CD8-positive, alpha-beta memory T cell (primary cell): ENCODE data around the gene WASHC2A. TPM values are rescaled to one million over a fixed set of nuclear protein-coding genes. Genes with fewer than 3 reads are reported as not detected.
"Not testable (repeated sequence)": the region's sequence is repeated elsewhere in the genome, so short reads cannot be mapped to it uniquely, and the experiment has no call there.

Experiments
- CTCF ChIA-PET: fragments of 350-600 bp; sonication (Branson Sonifier 250); formaldehyde crosslinking; loops from one replicate; lab custom pipeline; 2021; ENCODE audit warnings: antibody characterized with exemption; lab: Charles Lee
- POLR2A ChIA-PET: fragments of 350-600 bp; sonication (Branson Sonifier 250); formaldehyde crosslinking; loops from one replicate; lab custom pipeline; 2021; ENCODE audit warnings: antibody characterized with exemption; lab: Charles Lee
- DNase-seq, 5 donors: peaks; one replicate each; pipeline versions ENCODE4 v3.0.0 to v3.0.0-alpha.2; 2020 to 2022; ENCODE audit warnings: mixed read lengths in 1 of 5
- H3K27ac ChIP-seq: one replicate; pipeline ENCODE4 v1.7.0; 2013; ENCODE audit warnings: low read depth, mild to moderate bottlenecking, low read length, moderate library complexity
- H3K27me3 ChIP-seq: 2 replicates; pipeline ENCODE4 v1.7.0; 2013; ENCODE audit warnings: low read length, mild to moderate bottlenecking; ENCODE audit not compliant: insufficient read depth, poor library complexity, severe bottlenecking
- H3K36me3 ChIP-seq: 2 replicates; pipeline ENCODE4 v1.7.0; 2013; ENCODE audit warnings: mild to moderate bottlenecking, low read length, moderate library complexity; ENCODE audit not compliant: insufficient read depth
- H3K4me1 ChIP-seq: 2 replicates; pipeline ENCODE4 v1.7.0; 2013; ENCODE audit warnings: mild to moderate bottlenecking, low read length, moderate library complexity; ENCODE audit not compliant: insufficient read depth
- H3K4me3 ChIP-seq: 2 replicates; pipeline ENCODE4 v1.7.0; 2013; ENCODE audit warnings: mild to moderate bottlenecking, low read length
- H3K9me3 ChIP-seq: 2 replicates; pipeline ENCODE4 v1.7.0; 2013; ENCODE audit warnings: mild to moderate bottlenecking, low read length
- H3K27ac Mint-ChIP-seq, 8 donors: one replicate each; pipeline ENCODE4 v1.8.0; 2020 to 2021; ENCODE audit warnings: mixed read lengths in 8 of 8, mild to moderate bottlenecking in 6 of 8, inconsistent platforms in 3 of 8, moderate library complexity in 3 of 8
- H3K27me3 Mint-ChIP-seq, 2 donors: one replicate each; pipeline ENCODE4 v1.8.0; 2020 to 2021; ENCODE audit warnings: mixed read lengths in 2 of 2, mild to moderate bottlenecking in 1 of 2, moderate library complexity in 1 of 2
- H3K36me3 Mint-ChIP-seq, 3 donors: one replicate each; pipeline ENCODE4 v1.8.0; 2020 to 2021; ENCODE audit warnings: mixed read lengths in 3 of 3, inconsistent platforms in 1 of 3, mild to moderate bottlenecking in 1 of 3
- H3K4me1 Mint-ChIP-seq, 3 donors: one replicate each; pipeline ENCODE4 v1.8.0; 2020 to 2021; ENCODE audit warnings: mixed read lengths in 3 of 3, inconsistent platforms in 1 of 3, mild to moderate bottlenecking in 1 of 3
- H3K4me3 Mint-ChIP-seq, 7 donors: one replicate each; pipeline ENCODE4 v1.8.0; 2020 to 2021; ENCODE audit warnings: mixed read lengths in 7 of 7, mild to moderate bottlenecking in 6 of 7, moderate library complexity in 4 of 7, inconsistent platforms in 2 of 7
- H3K9me3 Mint-ChIP-seq, 5 donors: one replicate each; pipeline ENCODE4 v1.8.0; 2020 to 2022; ENCODE audit warnings: mixed read lengths in 5 of 5, mild to moderate bottlenecking in 3 of 5, moderate library complexity in 2 of 5, inconsistent platforms in 1 of 5
- polyA plus RNA-seq: library from polyadenylated mRNA; unstranded; fragments of 300-500 nt; fragmentation: Illumina TruSeq; gene quantifications from one replicate; pipeline ENCODE4 v1.2.3, GENCODE V29; 2021
- total RNA-seq, 2 experiments: library from RNA; stranded (reverse); gene quantifications; one replicate each; pipeline ENCODE4 v1.2.3, GENCODE V29; 2021

WASHC2A gene
- total and polyA plus RNA-seq, 3 experiments from 2014 or later = 30.9 to 46.1 (median 33.2) TPM

GRCh38 chr10:50112419-50113112 is 44.8 kb downstream of the WASHC2A start:
- H3K36me3 Mint-ChIP-seq = peaks cover 0 to 29% (median 10%) of the 10 kb centered on the region in 3 donors
- H3K9me3 ChIP-seq, H3K27ac ChIP-seq, H3K27me3 Mint-ChIP-seq, H3K4me1 Mint-ChIP-seq, H3K36me3 ChIP-seq, H3K4me1 ChIP-seq, DNase-seq, H3K9me3 Mint-ChIP-seq, H3K4me3 ChIP-seq, CTCF ChIA-PET, H3K27me3 ChIP-seq, POLR2A ChIA-PET, H3K27ac Mint-ChIP-seq, H3K4me3 Mint-ChIP-seq: not testable (repeated sequence)

GRCh38 chr10:50126765-50127164 is 59.0 kb downstream of the WASHC2A start:
- H3K9me3 Mint-ChIP-seq, DNase-seq, H3K4me3 ChIP-seq, H3K36me3 ChIP-seq, H3K4me3 Mint-ChIP-seq, H3K27me3 Mint-ChIP-seq, POLR2A ChIA-PET, CTCF ChIA-PET, H3K4me1 ChIP-seq, H3K27ac Mint-ChIP-seq, H3K4me1 Mint-ChIP-seq, H3K27me3 ChIP-seq, H3K9me3 ChIP-seq, H3K27ac ChIP-seq: not testable (repeated sequence)
- peaks cover 6 to 55% (median 18%) of the 10 kb centered on the region in 3 donors for H3K36me3 Mint-ChIP-seq

GRCh38 chr10:50127770-50128292 is 60.1 kb downstream of the WASHC2A start:
- DNase-seq, H3K4me3 Mint-ChIP-seq, H3K27me3 Mint-ChIP-seq, H3K9me3 Mint-ChIP-seq, H3K27ac ChIP-seq, H3K27me3 ChIP-seq, H3K36me3 ChIP-seq, CTCF ChIA-PET, H3K4me3 ChIP-seq, H3K4me1 Mint-ChIP-seq, H3K4me1 ChIP-seq, H3K9me3 ChIP-seq, POLR2A ChIA-PET: not testable (repeated sequence)
- Mint-ChIP-seq H3K27ac (peak overlapping the region in 1 of 8 donors; percentile 39), H3K36me3 (peaks cover 6 to 65% (median 19%) of the 10 kb centered on the region in 3 donors)

- peak overlapping the region in 1 of 8 donors; percentile 24 for H3K27ac Mint-ChIP-seq
- H3K4me3 Mint-ChIP-seq, H3K9me3 Mint-ChIP-seq, CTCF ChIA-PET, DNase-seq, H3K36me3 ChIP-seq, H3K4me1 Mint-ChIP-seq, H3K27me3 ChIP-seq, POLR2A ChIA-PET, H3K4me3 ChIP-seq, H3K27ac ChIP-seq, H3K27me3 Mint-ChIP-seq, H3K9me3 ChIP-seq, H3K4me1 ChIP-seq: not testable (repeated sequence)
- peaks cover 10 to 74% (median 21%) of the 10 kb centered on the region in 3 donors for H3K36me3 Mint-ChIP-seq
These were observed 63.7 kb downstream of the WASHC2A start for GRCh38 chr10:50131245-50131965.

- H3K36me3 Mint-ChIP-seq = peaks cover 12 to 68% (median 23%) of the 10 kb centered on the region in 3 donors
- H3K4me1 Mint-ChIP-seq, H3K9me3 Mint-ChIP-seq, POLR2A ChIA-PET, H3K27ac Mint-ChIP-seq, H3K27me3 Mint-ChIP-seq, H3K9me3 ChIP-seq, H3K4me3 ChIP-seq, H3K27ac ChIP-seq, H3K36me3 ChIP-seq, H3K27me3 ChIP-seq, H3K4me1 ChIP-seq, H3K4me3 Mint-ChIP-seq, CTCF ChIA-PET, DNase-seq: not testable (repeated sequence)
These were observed 64.6 kb downstream of the WASHC2A start for GRCh38 chr10:50132322-50132721.

GRCh38 chr10:50132841-50133240 is 65.1 kb downstream of the WASHC2A start:
- H3K9me3 ChIP-seq, H3K4me1 ChIP-seq, POLR2A ChIA-PET, H3K4me1 Mint-ChIP-seq, H3K4me3 Mint-ChIP-seq, H3K36me3 ChIP-seq, H3K27me3 Mint-ChIP-seq, H3K4me3 ChIP-seq, H3K9me3 Mint-ChIP-seq, DNase-seq, H3K27ac ChIP-seq, H3K27me3 ChIP-seq, CTCF ChIA-PET: not testable (repeated sequence)
- Mint-ChIP-seq H3K36me3 (peaks cover 12 to 65% (median 23%) of the 10 kb centered on the region in 3 donors), H3K27ac (peak overlapping the region in 1 of 8 donors; percentile 34)

- not testable (repeated sequence) for H3K4me3 Mint-ChIP-seq
These were observed 75.9 kb downstream of the WASHC2A start for GRCh38 chr10:50143512-50144174.

GRCh38 chr10:50145575-50145974 is 77.8 kb downstream of the WASHC2A start:
- H3K4me3 ChIP-seq, H3K4me3 Mint-ChIP-seq, DNase-seq, H3K27ac ChIP-seq, POLR2A ChIA-PET, CTCF ChIA-PET, H3K27me3 Mint-ChIP-seq, H3K9me3 Mint-ChIP-seq, H3K9me3 ChIP-seq, H3K4me1 ChIP-seq, H3K36me3 Mint-ChIP-seq, H3K27me3 ChIP-seq, H3K36me3 ChIP-seq, H3K27ac Mint-ChIP-seq: not testable (repeated sequence)
- H3K4me1 Mint-ChIP-seq = peaks cover 8 to 15% (median 13%) of the 10 kb centered on the region in 3 donors

More at GRCh38 chr10:50143512-50144174, 75.9 kb downstream of the WASHC2A start:
- DNase-seq = peak in 1 of 5 donors; percentile 7
- Mint-ChIP-seq H3K4me1 (peaks cover 8 to 15% (median 13%) of the 10 kb centered on the region in 3 donors), H3K27ac (peak overlapping the region in 4 of 8 donors; percentile 26 to 77 (median 62))
- H3K9me3 ChIP-seq, POLR2A ChIA-PET, CTCF ChIA-PET, H3K27ac ChIP-seq, H3K4me3 ChIP-seq, H3K4me1 ChIP-seq, H3K9me3 Mint-ChIP-seq, H3K36me3 Mint-ChIP-seq, H3K27me3 ChIP-seq, H3K36me3 ChIP-seq, H3K27me3 Mint-ChIP-seq: not testable (repeated sequence)
